ENCODE measurements around the gene SSH2. TPM values are rescaled to one million over a fixed set of nuclear protein-coding genes. Genes with fewer than 3 reads are reported as not detected.

The SSH2 gene
- total RNA-seq, 1 experiment from 2014 or later, result 8.5 TPM

DNA sequence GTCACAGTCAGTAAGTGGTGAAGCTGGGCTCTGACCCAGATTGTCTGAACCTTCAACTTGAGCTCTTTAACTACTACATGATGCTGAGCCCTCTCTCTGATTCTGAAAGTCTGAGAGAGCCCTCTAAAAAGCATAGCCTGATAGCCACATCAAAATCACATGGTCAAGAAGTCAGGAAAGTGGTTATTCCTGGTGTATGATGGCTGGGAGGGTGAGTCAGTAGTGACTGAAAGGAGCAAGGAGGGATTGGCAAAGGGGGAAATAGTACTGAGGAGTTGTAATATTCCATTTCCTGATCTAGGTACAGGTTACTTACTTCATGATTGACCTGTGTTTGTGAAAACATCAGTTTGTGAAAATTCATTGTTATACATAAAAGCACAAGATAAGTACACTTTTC is 89.1 kb downstream of the SSH2 start:
- no peaks in the 10 kb centered on the region for H3K9me3 ChIP-seq (ENCODE audit: low read length)
- intact Hi-C loops (cut with micrococcal nuclease), result no loop called here
- no peak overlapping the region for H2AFZ ChIP-seq (ENCODE audit: low read length)
- H3K9me2 ChIP-seq (replicated peaks; ENCODE audit: low read length), result no peaks in the 10 kb centered on the region
- H3K9ac ChIP-seq (ENCODE audit: low read length), result no peak overlapping the region
- H3K4me2 ChIP-seq (ENCODE audit: low read length), result no peak overlapping the region
- no peak for TF ChIP-seq EZH2phosphoT487 (IDR thresholded peaks at IDR 0.05; ENCODE audit: borderline replicate concordance, low read length)
- TF ChIP-seq, protein P1, sequence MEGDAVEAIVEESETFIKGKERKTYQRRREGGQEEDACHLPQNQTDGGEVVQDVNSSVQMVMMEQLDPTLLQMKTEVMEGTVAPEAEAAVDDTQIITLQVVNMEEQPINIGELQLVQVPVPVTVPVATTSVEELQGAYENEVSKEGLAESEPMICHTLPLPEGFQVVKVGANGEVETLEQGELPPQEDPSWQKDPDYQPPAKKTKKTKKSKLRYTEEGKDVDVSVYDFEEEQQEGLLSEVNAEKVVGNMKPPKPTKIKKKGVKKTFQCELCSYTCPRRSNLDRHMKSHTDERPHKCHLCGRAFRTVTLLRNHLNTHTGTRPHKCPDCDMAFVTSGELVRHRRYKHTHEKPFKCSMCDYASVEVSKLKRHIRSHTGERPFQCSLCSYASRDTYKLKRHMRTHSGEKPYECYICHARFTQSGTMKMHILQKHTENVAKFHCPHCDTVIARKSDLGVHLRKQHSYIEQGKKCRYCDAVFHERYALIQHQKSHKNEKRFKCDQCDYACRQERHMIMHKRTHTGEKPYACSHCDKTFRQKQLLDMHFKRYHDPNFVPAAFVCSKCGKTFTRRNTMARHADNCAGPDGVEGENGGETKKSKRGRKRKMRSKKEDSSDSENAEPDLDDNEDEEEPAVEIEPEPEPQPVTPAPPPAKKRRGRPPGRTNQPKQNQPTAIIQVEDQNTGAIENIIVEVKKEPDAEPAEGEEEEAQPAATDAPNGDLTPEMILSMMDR (conservative IDR thresholded peaks at IDR 0.05; ENCODE audit: low read depth, low read length), result no peak
- TF ChIP-seq EZH2 (IDR thresholded peaks at IDR 0.05; ENCODE audit: low read length, unreplicated experiment), result no peak
- no peaks in the 10 kb centered on the region for H3K36me3 ChIP-seq (ENCODE audit: low read depth, low read length)
- H3K27me3 ChIP-seq (ENCODE audit: low read length), result no peaks in the 10 kb centered on the region
- no TSS peak for BruUV-seq (replicated peaks)
- H3K79me2 ChIP-seq (ENCODE audit: low read length), result no peaks in the 10 kb centered on the region
- H3K4me3 ChIP-seq (ENCODE audit: low read length), result no peak overlapping the region
- CTCF ChIA-PET, result no interaction called here
- H3K4me1 ChIP-seq (ENCODE audit: insufficient read depth, low read length), result 0 out of 2 replicates have a peak, but pooled peaks cover 3% of the 10 kb centered on the region
- POLR2A ChIA-PET (ENCODE audit: unreplicated experiment), result no interaction called here
- no peaks in the 10 kb centered on the region for H4K20me1 ChIP-seq (ENCODE audit: low read length)
- ATAC-seq (no peak), DNase-seq (peak; percentile 20)
- no peak overlapping the region for H3K27ac ChIP-seq (ENCODE audit: low read length)
- H3F3A ChIP-seq (ENCODE audit: low read length, unreplicated experiment), result no peaks in the 10 kb centered on the region

DNA sequence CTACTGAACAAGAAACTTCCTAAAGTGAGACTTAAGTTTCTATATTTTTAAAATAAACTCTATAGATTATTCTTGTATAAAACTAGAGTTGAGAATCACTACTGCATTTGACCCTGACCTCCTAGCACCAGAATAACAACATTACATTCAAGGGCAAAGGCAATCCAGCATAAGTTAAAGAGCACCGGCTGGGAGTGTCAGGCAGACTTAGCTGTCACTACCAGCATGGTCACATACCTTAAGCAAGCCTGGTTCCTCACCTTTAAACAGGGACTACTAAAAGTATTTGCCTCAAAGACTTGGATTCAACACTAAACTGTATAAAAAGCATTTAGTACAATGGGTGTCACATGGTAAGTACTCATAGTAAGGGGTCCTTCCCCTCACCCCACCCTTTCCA is 90.4 kb downstream of the SSH2 start:
- no peak overlapping the region for H3K27ac ChIP-seq (ENCODE audit: low read length)
- no peak overlapping the region for H3K4me3 ChIP-seq (ENCODE audit: low read length)
- H3K27me3 ChIP-seq (ENCODE audit: low read length), result no peaks in the 10 kb centered on the region
- H3F3A ChIP-seq (ENCODE audit: low read length, unreplicated experiment), result no peaks in the 10 kb centered on the region
- no peak overlapping the region for H2AFZ ChIP-seq (ENCODE audit: low read length)
- TF ChIP-seq EZH2 (IDR thresholded peaks at IDR 0.05; ENCODE audit: low read length, unreplicated experiment) (no peak), EZH2phosphoT487 (IDR thresholded peaks at IDR 0.05; ENCODE audit: borderline replicate concordance, low read length) (no peak)
- TF ChIP-seq, protein P1 (conservative IDR thresholded peaks at IDR 0.05; ENCODE audit: low read depth, low read length), result no peak
- no peak for DNase-seq
- intact Hi-C loops (cut with micrococcal nuclease), result no loop called here
- POLR2A ChIA-PET (ENCODE audit: unreplicated experiment), result no interaction called here
- H4K20me1 ChIP-seq (ENCODE audit: low read length), result no peaks in the 10 kb centered on the region
- 0 out of 2 replicates have a peak, but pooled peaks cover 3% of the 10 kb centered on the region for H3K4me1 ChIP-seq (ENCODE audit: insufficient read depth, low read length)
- H3K4me2 ChIP-seq (ENCODE audit: low read length), result no peak overlapping the region
- H3K9me3 ChIP-seq (ENCODE audit: low read length), result no peaks in the 10 kb centered on the region
- H3K79me2 ChIP-seq (ENCODE audit: low read length), result no peaks in the 10 kb centered on the region
- BruUV-seq (replicated peaks), result no TSS peak
- no peak for ATAC-seq
- no peaks in the 10 kb centered on the region for H3K9me2 ChIP-seq (replicated peaks; ENCODE audit: low read length)
- CTCF ChIA-PET, result no interaction called here
- H3K36me3 ChIP-seq (ENCODE audit: low read depth, low read length), result no peaks in the 10 kb centered on the region
- no peak overlapping the region for H3K9ac ChIP-seq (ENCODE audit: low read length)

GRCh38 chr17:29838961-29839360 is 91.1 kb downstream of the SSH2 start:
- Histone ChIP-seq H4K20me1 (ENCODE audit: low read length) (no peaks in the 10 kb centered on the region), H3K9ac (ENCODE audit: low read length) (no peak overlapping the region), H3K27me3 (ENCODE audit: low read length) (no peaks in the 10 kb centered on the region), H3K9me2 (replicated peaks; ENCODE audit: low read length) (no peaks in the 10 kb centered on the region), H3K79me2 (ENCODE audit: low read length) (no peaks in the 10 kb centered on the region), H3K4me1 (ENCODE audit: insufficient read depth, low read length) (0 out of 2 replicates have a peak, but pooled peaks cover 3% of the 10 kb centered on the region), H3K36me3 (ENCODE audit: low read depth, low read length) (no peaks in the 10 kb centered on the region), H3K4me2 (ENCODE audit: low read length) (no peak overlapping the region), H2AFZ (ENCODE audit: low read length) (no peak overlapping the region), H3F3A (ENCODE audit: low read length, unreplicated experiment) (no peaks in the 10 kb centered on the region), H3K27ac (ENCODE audit: low read length) (no peak overlapping the region), H3K9me3 (ENCODE audit: low read length) (no peaks in the 10 kb centered on the region), H3K4me3 (ENCODE audit: low read length) (no peak overlapping the region)
- POLR2A ChIA-PET (ENCODE audit: unreplicated experiment), result no interaction called here
- CTCF ChIA-PET, result no interaction called here
- TF ChIP-seq EZH2phosphoT487 (IDR thresholded peaks at IDR 0.05; ENCODE audit: borderline replicate concordance, low read length), result no peak
- TF ChIP-seq, protein P1 (conservative IDR thresholded peaks at IDR 0.05; ENCODE audit: low read depth, low read length), result no peak
- no peak for TF ChIP-seq EZH2 (IDR thresholded peaks at IDR 0.05; ENCODE audit: low read length, unreplicated experiment)
- intact Hi-C loops (cut with micrococcal nuclease), result no loop called here
- no peak for DNase-seq
- no TSS peak for BruUV-seq (replicated peaks)
- no peak for ATAC-seq

All from PC-3 (cell line).